GM04503 (cell line): ENCODE data around the gene CLDN16.

Experiments
- DNase-seq: peaks from one replicate; pipeline ENCODE4 v3.0.0-alpha.2; 2012; ENCODE audit warnings: low read depth

The CLDN16 gene

GRCh38 chr3:190387578-190388213 lies at the start of gene CLDN16:
TSS of gene CLDN16 (plus strand) at chr3:190388163. CDS start at chr3:190388330, 167 bp downstream.
- DNase-seq: no peak

GRCh38 chr3:190338717-190339116 lies 49.2 kb upstream of the CLDN16 start:
- DNase-seq: no peak

GRCh38 chr3:190339130-190339529 lies 48.8 kb upstream of the CLDN16 start:
- DNase-seq: peak; percentile 16

- no peak for DNase-seq
Observed at GRCh38 chr3:190340071-190340470, 47.9 kb upstream of the CLDN16 start.

- DNase-seq: peak; percentile 96
Observed at GRCh38 chr3:190345027-190345821, 42.7 kb upstream of the CLDN16 start.

- DNase-seq: no peak
Observed at GRCh38 chr3:190345878-190346277, 42.1 kb upstream of the CLDN16 start.

- no peak for DNase-seq
Observed at GRCh38 chr3:190346541-190346940, 41.4 kb upstream of the CLDN16 start.

GRCh38 chr3:190352861-190353457 lies 35.0 kb upstream of the CLDN16 start:
- no peak for DNase-seq

- DNase-seq: no peak
Observed at GRCh38 chr3:190356246-190356645, 31.7 kb upstream of the CLDN16 start.

- DNase-seq: no peak
Observed at GRCh38 chr3:190357468-190357867, 30.5 kb upstream of the CLDN16 start.

GRCh38 chr3:190359813-190360212 lies 28.1 kb upstream of the CLDN16 start:
- DNase-seq: no peak

GRCh38 chr3:190360228-190360627 lies 27.7 kb upstream of the CLDN16 start:
- no peak for DNase-seq

- DNase-seq: no peak
Observed at GRCh38 chr3:190361791-190362190, 26.2 kb upstream of the CLDN16 start.

GRCh38 chr3:190362258-190362657 lies 25.7 kb upstream of the CLDN16 start:
- no peak for DNase-seq

- no peak for DNase-seq
Observed at GRCh38 chr3:190366133-190366532, 21.8 kb upstream of the CLDN16 start.

GRCh38 chr3:190368881-190369280 lies 19.1 kb upstream of the CLDN16 start:
- no peak for DNase-seq

- DNase-seq: no peak
Observed at GRCh38 chr3:190369668-190370295, 18.2 kb upstream of the CLDN16 start.

GRCh38 chr3:190370369-190370768 lies 17.6 kb upstream of the CLDN16 start:
- no peak for DNase-seq

- no peak for DNase-seq
Observed at GRCh38 chr3:190371152-190371551, 16.8 kb upstream of the CLDN16 start.

- DNase-seq: no peak
Observed at GRCh38 chr3:190375246-190375645, 12.7 kb upstream of the CLDN16 start.

- DNase-seq: no peak
Observed at GRCh38 chr3:190375671-190376070, 12.3 kb upstream of the CLDN16 start.

- DNase-seq: peak; percentile 59
Observed at GRCh38 chr3:190378240-190378891, 9.6 kb upstream of the CLDN16 start.
